WI38 (cell line): ENCODE results near the gene C16orf95.

Experiments
- H3K4me3 ChIP-seq: 2 replicates; pipeline ENCODE4 v1.5.1; 2011; ENCODE audit warnings: low read depth, mild to moderate bottlenecking, control low read depth, low read length
- CTCF ChIP-seq: IDR thresholded peaks from 2 replicates; pipeline ENCODE4 v1.5.1; 2012; ENCODE audit warnings: low read depth, mild to moderate bottlenecking, control low read depth, low read length

Gene C16orf95

GRCh38 chr16:87323727-87324410 is 6.7 kb upstream of the C16orf95 start:
- no peak for TF ChIP-seq CTCF

GRCh38 chr16:87322833-87323726 is 5.9 kb upstream of the C16orf95 start:
- TF ChIP-seq CTCF: no peak
- no peak overlapping the region for H3K4me3 ChIP-seq

More at GRCh38 chr16:87323727-87324410, 6.7 kb upstream of the C16orf95 start:
- no peak overlapping the region for H3K4me3 ChIP-seq

- TF ChIP-seq CTCF: no peak
- no peak overlapping the region for H3K4me3 ChIP-seq
These were observed 5.2 kb upstream of the C16orf95 start for GRCh38 chr16:87322360-87322759.

DNA sequence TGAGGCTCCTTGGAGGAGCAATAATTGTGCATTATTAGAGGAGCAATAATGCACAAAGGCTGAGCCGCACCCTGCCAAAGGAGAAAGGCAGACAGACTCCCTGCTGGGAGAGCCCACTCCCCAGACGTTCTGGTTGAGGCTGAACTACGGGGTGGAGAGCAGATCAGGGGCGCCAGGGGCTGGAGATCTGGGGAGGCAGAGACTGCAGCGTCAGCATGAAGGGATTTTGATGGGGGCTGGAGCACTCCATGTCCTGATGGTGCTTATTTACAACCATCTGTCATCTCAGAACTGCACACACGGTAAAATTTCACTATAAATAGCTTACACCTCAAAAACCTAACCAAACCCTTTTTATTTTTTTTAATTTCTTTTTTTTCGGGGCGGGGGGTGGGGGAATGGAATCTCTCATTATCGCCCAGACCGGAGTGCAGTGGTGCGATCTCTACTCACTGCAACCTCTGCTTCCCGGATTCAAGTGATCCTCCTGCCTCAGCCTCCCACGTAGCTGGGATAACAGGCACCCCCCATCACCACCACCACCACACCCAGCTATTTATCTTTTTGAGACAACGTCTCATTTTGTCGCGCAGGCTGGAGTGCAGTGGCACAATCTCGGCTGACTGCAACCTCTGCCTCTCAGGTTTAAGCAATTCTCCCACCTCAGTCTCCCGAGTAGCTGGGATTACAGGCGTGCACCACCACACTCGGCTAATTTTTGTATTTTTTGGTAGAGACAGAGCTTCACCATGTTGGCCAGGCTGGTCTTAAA is 4.3 kb upstream of the C16orf95 start:
- no peak for TF ChIP-seq CTCF
- H3K4me3 ChIP-seq: no peak overlapping the region

DNA sequence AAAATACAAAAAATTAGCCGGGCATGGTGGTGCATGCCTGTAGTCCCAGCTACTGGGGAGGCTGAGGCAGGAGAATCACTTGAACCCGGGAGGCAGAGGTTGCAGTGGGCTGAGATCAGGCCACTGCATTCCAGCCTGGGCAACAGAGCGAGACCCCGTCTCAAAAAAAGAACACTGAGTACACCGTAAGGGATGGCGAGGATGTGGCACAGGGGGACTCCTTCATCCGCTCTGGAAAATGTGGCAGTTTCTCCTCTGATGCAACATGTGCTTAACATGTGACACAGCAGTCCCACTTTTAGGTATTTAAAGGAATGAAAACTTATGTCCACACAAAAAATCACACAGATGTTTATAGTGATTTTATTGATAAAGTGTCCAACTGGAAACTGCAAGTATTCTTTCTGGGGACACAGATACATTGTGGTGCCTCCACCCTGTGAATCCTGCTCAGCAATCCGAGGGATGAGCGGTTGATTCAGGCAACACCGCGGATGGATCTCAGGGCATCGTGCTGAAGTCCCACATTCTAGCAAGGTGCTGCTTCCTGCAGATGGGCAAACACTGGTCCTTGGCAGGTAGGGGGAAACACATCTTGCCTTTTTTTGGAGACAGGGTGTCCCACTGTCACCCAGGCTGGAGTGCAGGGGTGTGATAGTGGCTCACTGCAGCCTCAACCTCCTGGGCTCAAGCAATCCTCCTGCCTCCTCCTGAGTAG is 3.5 kb upstream of the C16orf95 start:
- H3K4me3 ChIP-seq: no peak overlapping the region
- no peak for TF ChIP-seq CTCF

DNA sequence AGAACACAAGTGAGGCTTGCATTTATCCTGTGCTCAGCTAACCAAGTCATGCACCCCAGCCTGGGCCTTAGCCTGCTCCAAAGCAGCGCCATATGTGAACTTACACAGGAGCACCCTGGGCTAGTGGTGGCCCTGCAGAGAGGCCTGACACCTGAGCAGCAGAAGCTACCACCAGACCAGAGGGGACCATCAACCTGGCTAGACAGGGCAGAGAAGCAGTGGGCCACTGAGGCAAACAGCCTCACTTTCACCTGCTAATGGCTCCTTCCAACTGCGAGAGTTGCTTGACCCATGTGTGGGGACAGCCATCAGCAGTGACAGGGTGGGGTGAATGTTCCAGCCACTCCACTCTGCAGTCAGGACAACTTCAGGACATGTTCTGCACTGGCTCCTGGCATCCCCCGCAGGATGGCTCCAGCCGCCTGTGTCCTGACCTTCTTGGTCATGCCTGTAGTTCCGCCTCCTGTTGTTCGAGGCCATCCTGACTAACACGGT is 2.9 kb upstream of the C16orf95 start:
- H3K4me3 ChIP-seq: no peak overlapping the region
- no peak for TF ChIP-seq CTCF
